NT2/D1 (cell line): ENCODE data around the gene CCDC28A.

Experiments used
- DNase-seq: peaks from one replicate; pipeline ENCODE4 v3.0.0-alpha.2; 2011; ENCODE audit warnings: low read depth, low spot score
- H3K27me3 ChIP-seq: 2 replicates; pipeline ENCODE4 v1.6.0; 2011; ENCODE audit warnings: mild to moderate bottlenecking; ENCODE audit not compliant: insufficient read length, insufficient read depth
- H3K36me3 ChIP-seq: 2 replicates; pipeline ENCODE4 v1.6.1; 2011; ENCODE audit warnings: mild to moderate bottlenecking, low read length, mixed read lengths; ENCODE audit not compliant: insufficient read depth, insufficient read length
- H3K4me1 ChIP-seq: 2 replicates; pipeline ENCODE4 v1.5.1; 2011; ENCODE audit not compliant: insufficient read depth, insufficient read length
- H3K4me3 ChIP-seq: 2 replicates; pipeline ENCODE4 v1.5.1; 2011; ENCODE audit warnings: low read depth; ENCODE audit not compliant: insufficient read length
- H3K9ac ChIP-seq: 2 replicates; pipeline ENCODE4 v1.6.0; 2011; ENCODE audit warnings: low read depth; ENCODE audit not compliant: insufficient read length
- H3K9me3 ChIP-seq: 2 replicates; pipeline ENCODE4 v1.5.1; 2011; ENCODE audit warnings: mild to moderate bottlenecking, low read length; ENCODE audit not compliant: insufficient read depth
- SUZ12 ChIP-seq: IDR thresholded peaks from 2 replicates; pipeline ENCODE4 v1.6.1; 2011; ENCODE audit not compliant: insufficient read length, insufficient read depth; ENCODE audit errors: extremely low read depth
- YY1 ChIP-seq: IDR thresholded peaks from 2 replicates; pipeline ENCODE4 v1.6.1; 2011; ENCODE audit not compliant: insufficient read length, insufficient read depth
- ZNF274 ChIP-seq: IDR thresholded peaks from 2 replicates; pipeline ENCODE4 v1.6.1; 2011; ENCODE audit warnings: mild to moderate bottlenecking, low read depth, low read length

Gene CCDC28A

GRCh38 chr6:138774370-138774769 is 801 bp downstream of the CCDC28A start:
- no peak for DNase-seq
- TF ChIP-seq SUZ12 (no peak), YY1 (no peak), ZNF274 (no peak)
- Histone ChIP-seq H3K36me3 (no peaks in the 10 kb centered on the region), H3K9me3 (no peaks in the 10 kb centered on the region), H3K4me3 (peak overlapping the region; percentile 70), H3K9ac (peak overlapping the region; percentile 73), H3K27me3 (no peaks in the 10 kb centered on the region), H3K4me1 (no peaks in the 10 kb centered on the region)

GRCh38 chr6:138776659-138777058 is 3.1 kb downstream of the CCDC28A start:
- TF ChIP-seq YY1 = no peak
- TF ChIP-seq ZNF274 = no peak
- no peak for TF ChIP-seq SUZ12
- H3K9me3 ChIP-seq = no peaks in the 10 kb centered on the region
- H3K4me3 ChIP-seq = no peak overlapping the region
- no peak overlapping the region for H3K9ac ChIP-seq
- no peaks in the 10 kb centered on the region for H3K36me3 ChIP-seq
- DNase-seq = no peak
- H3K27me3 ChIP-seq = no peaks in the 10 kb centered on the region
- no peaks in the 10 kb centered on the region for H3K4me1 ChIP-seq

DNA sequence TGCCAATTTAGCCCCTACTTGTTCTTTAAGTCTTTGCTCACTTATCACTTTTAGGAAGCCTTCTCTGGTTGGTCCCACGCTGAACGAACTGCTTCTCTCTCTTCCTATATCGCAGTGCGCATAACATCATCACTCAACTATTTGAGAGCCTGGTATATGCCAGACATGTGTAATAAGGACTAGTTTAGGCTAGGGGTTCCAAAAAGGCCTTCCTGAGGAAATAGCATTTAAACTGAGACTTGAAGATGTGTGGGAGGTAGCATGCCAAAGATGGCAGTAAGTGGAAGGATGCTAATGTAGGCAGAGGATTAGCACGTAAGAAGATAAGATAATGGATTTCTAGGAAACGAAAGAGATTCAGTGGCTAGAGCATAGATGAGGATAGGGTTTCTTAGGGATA is 4.8 kb downstream of the CCDC28A start:
- DNase-seq = no peak
- TF ChIP-seq YY1 (no peak), ZNF274 (no peak), SUZ12 (no peak)
- Histone ChIP-seq H3K27me3 (no peaks in the 10 kb centered on the region), H3K36me3 (no peaks in the 10 kb centered on the region), H3K9me3 (no peaks in the 10 kb centered on the region), H3K4me1 (no peaks in the 10 kb centered on the region), H3K9ac (no peak overlapping the region), H3K4me3 (no peak overlapping the region)

- Histone ChIP-seq H3K4me3 (no peak overlapping the region), H3K9me3 (no peaks in the 10 kb centered on the region), H3K27me3 (no peaks in the 10 kb centered on the region), H3K4me1 (no peaks in the 10 kb centered on the region), H3K36me3 (no peaks in the 10 kb centered on the region), H3K9ac (no peak overlapping the region)
- DNase-seq = no peak
- no peak for TF ChIP-seq ZNF274
- no peak for TF ChIP-seq YY1
Measured at GRCh38 chr6:138782243-138782642, 8.7 kb downstream of the CCDC28A start.

DNA sequence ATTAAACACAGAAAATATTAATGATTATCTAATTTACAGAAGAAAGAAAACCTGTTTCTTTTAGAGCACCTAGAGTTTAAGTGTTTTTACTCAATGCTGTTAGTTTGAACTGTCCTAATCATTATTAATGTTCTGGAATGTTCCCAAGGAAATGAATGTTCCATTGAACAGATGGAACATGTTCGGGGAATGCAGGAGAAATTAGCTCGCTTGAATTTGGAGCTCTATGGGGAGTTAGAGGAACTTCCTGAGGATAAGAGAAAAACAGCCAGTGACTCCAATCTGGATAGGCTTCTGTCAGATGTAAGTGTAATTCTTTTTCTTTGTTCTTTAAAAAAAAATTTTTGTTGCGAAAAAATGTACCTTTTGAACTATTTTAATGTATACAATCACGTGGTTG is 11.5 kb downstream of the CCDC28A start:
- no peaks in the 10 kb centered on the region for H3K4me1 ChIP-seq
- H3K36me3 ChIP-seq = no peaks in the 10 kb centered on the region
- TF ChIP-seq YY1 (no peak), ZNF274 (no peak), SUZ12 (no peak)
- no peaks in the 10 kb centered on the region for H3K9me3 ChIP-seq
- H3K4me3 ChIP-seq = no peak overlapping the region
- H3K27me3 ChIP-seq = no peaks in the 10 kb centered on the region
- no peak overlapping the region for H3K9ac ChIP-seq
- no peak for DNase-seq

DNA sequence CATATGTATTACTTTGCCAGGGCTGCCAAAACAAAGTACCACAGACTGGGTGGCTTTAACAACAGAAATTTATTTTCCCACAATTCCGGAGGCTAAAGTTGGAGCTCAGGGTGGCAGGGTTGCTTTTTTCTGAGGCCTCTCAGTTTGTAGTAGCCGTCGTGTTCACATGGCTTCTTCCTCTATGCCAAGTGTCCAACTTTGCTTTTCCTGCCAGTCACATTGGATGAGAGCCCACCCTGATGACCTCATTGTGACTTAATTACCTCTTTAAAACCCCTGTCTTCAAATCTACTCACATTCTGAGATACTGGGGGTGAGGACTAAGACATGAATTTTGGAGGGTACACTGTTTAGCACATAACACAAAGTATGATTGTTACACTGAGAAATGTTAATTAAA is 12.4 kb downstream of the CCDC28A start:
- Histone ChIP-seq H3K4me1 (no peaks in the 10 kb centered on the region), H3K9me3 (no peaks in the 10 kb centered on the region), H3K27me3 (no peaks in the 10 kb centered on the region), H3K4me3 (no peak overlapping the region), H3K36me3 (no peaks in the 10 kb centered on the region), H3K9ac (no peak overlapping the region)
- DNase-seq = no peak
- TF ChIP-seq ZNF274 = no peak
- TF ChIP-seq YY1 = no peak
- TF ChIP-seq SUZ12 = no peak

DNA sequence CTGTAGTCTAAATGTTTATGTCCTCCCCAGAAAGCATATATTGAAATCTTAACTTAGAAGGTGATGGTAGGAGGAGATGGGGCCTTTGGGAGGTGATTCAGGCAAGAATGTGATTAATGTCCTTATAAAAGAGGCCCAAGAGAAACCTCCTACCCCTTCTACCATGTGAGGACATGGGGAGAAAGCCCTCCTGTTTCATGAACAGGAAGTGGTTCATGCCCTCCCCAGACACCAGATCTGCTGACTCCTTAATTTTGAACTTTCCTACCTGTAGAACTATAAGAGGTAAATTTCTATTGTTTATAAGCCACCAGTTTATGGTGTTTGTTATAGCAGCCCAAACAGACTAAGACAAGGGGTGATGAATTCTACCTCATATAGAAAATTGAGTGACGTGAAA is 13.6 kb downstream of the CCDC28A start:
- H3K4me3 ChIP-seq = no peak overlapping the region
- H3K27me3 ChIP-seq = no peaks in the 10 kb centered on the region
- H3K9ac ChIP-seq = no peak overlapping the region
- no peaks in the 10 kb centered on the region for H3K9me3 ChIP-seq
- DNase-seq = no peak
- no peaks in the 10 kb centered on the region for H3K4me1 ChIP-seq
- H3K36me3 ChIP-seq = no peaks in the 10 kb centered on the region
- TF ChIP-seq ZNF274 = no peak
- no peak for TF ChIP-seq YY1
- TF ChIP-seq SUZ12 = no peak

- Histone ChIP-seq H3K27me3 (peaks cover 15% of the 10 kb centered on the region), H3K9ac (peak within 1 kb of the TSS; percentile 64), H3K9me3 (no peaks in the 10 kb centered on the region), H3K4me1 (no peaks in the 10 kb centered on the region), H3K4me3 (peak within 1 kb of the TSS; percentile 39), H3K36me3 (no peaks in the 10 kb centered on the region)
- peak; percentile 32 for DNase-seq
- no peak for TF ChIP-seq YY1
Measured at GRCh38 chr6:138795809-138796603, 22.4 kb downstream of the CCDC28A start, which contains the start of gene ECT2L. Gene ECT2L, plus strand, starts transcription at chr6:138796087. Its CDS starts 17,188 bp downstream, at chr6:138813275.
